Measurements from ENCODE around the gene PDIA6. TPM values are rescaled to one million over a fixed set of nuclear protein-coding genes. Genes with fewer than 3 reads are reported as not detected.

The PDIA6 gene
- total and polyA plus RNA-seq, 2 donors (not counting 1 experiment from before 2014, with no cell fraction given): 420 to 491 TPM

GRCh38 chr2:10742666-10743065 is 69.9 kb downstream of the PDIA6 start:
- Histone ChIP-seq H3K4me1 (ENCODE audit: control insufficient read depth, extremely low read depth, insufficient read depth, low read length) (no peaks in the 10 kb centered on the region), H3K79me2 (ENCODE audit: control insufficient read depth, insufficient read depth, low read length) (no peaks in the 10 kb centered on the region), H2AFZ (ENCODE audit: low read length) (no peak overlapping the region), H3K4me3 (replicated peaks in 1 of 4; ENCODE audit: control extremely low read depth in 1 of 4, insufficient read depth in 1 of 4, low read depth in 3 of 4, low read length in 4 of 4) (no peak overlapping the region), H4K20me1 (ENCODE audit: control insufficient read depth, extremely low read depth, insufficient read depth, low read length) (no peaks in the 10 kb centered on the region), H3K9me3 (ENCODE audit: control insufficient read depth, insufficient read depth, low read depth, low read length) (no peaks in the 10 kb centered on the region), H3K27me3 (ENCODE audit: control insufficient read depth, insufficient read depth, low read length) (no peaks in the 10 kb centered on the region), H3K4me2 (ENCODE audit: extremely low read depth, insufficient read depth, low read length) (no peak overlapping the region), H3K9ac (ENCODE audit: insufficient read depth, low read length) (no peak overlapping the region), H3K27ac (ENCODE audit: insufficient read depth, low read length) (no peak overlapping the region), H3K36me3 (ENCODE audit: control insufficient read depth, insufficient read depth, low read length) (no peaks in the 10 kb centered on the region)
- no peak for TF ChIP-seq EZH2 (IDR thresholded peaks at IDR 0.05; ENCODE audit: low read length, missing control alignments)
- no peak for TF ChIP-seq CTCF (conservative IDR thresholded peaks at IDR 0.05 in 1 of 2, IDR thresholded peaks at IDR 0.05 in 1 of 2; ENCODE audit: low read depth in 1 of 2, low read length in 2 of 2)
- no peak for DNase-seq (ENCODE audit: low read depth in 2 of 2)

- H3K9me3 ChIP-seq (ENCODE audit: control insufficient read depth, insufficient read depth, low read depth, low read length): no peaks in the 10 kb centered on the region
- no peak overlapping the region for H3K27ac ChIP-seq (ENCODE audit: insufficient read depth, low read length)
- H3K27me3 ChIP-seq (ENCODE audit: control insufficient read depth, insufficient read depth, low read length): no peaks in the 10 kb centered on the region
- H3K36me3 ChIP-seq (ENCODE audit: control insufficient read depth, insufficient read depth, low read length): no peaks in the 10 kb centered on the region
- H3K4me2 ChIP-seq (ENCODE audit: extremely low read depth, insufficient read depth, low read length): no peak overlapping the region
- H2AFZ ChIP-seq (ENCODE audit: low read length): no peak overlapping the region
- no peaks in the 10 kb centered on the region for H3K4me1 ChIP-seq (ENCODE audit: control insufficient read depth, extremely low read depth, insufficient read depth, low read length)
- no peak overlapping the region for H3K9ac ChIP-seq (ENCODE audit: insufficient read depth, low read length)
- no peaks in the 10 kb centered on the region for H3K79me2 ChIP-seq (ENCODE audit: control insufficient read depth, insufficient read depth, low read length)
- DNase-seq (ENCODE audit: low read depth in 2 of 2): no peak
- no peak for TF ChIP-seq EZH2 (IDR thresholded peaks at IDR 0.05; ENCODE audit: low read length, missing control alignments)
- no peak for TF ChIP-seq CTCF (conservative IDR thresholded peaks at IDR 0.05 in 1 of 2, IDR thresholded peaks at IDR 0.05 in 1 of 2; ENCODE audit: low read depth in 1 of 2, low read length in 2 of 2)
- H3K4me3 ChIP-seq (replicated peaks in 1 of 4; ENCODE audit: control extremely low read depth in 1 of 4, insufficient read depth in 1 of 4, low read depth in 3 of 4, low read length in 4 of 4): no peak overlapping the region
- no peaks in the 10 kb centered on the region for H4K20me1 ChIP-seq (ENCODE audit: control insufficient read depth, extremely low read depth, insufficient read depth, low read length)
Measured at GRCh38 chr2:10741139-10741538, 71.4 kb downstream of the PDIA6 start.

GRCh38 chr2:10740226-10740625 is 72.4 kb downstream of the PDIA6 start:
- Histone ChIP-seq H3K27ac (ENCODE audit: insufficient read depth, low read length) (no peak overlapping the region), H3K79me2 (ENCODE audit: control insufficient read depth, insufficient read depth, low read length) (no peaks in the 10 kb centered on the region), H3K4me2 (ENCODE audit: extremely low read depth, insufficient read depth, low read length) (no peak overlapping the region), H3K9me3 (ENCODE audit: control insufficient read depth, insufficient read depth, low read depth, low read length) (no peaks in the 10 kb centered on the region), H3K9ac (ENCODE audit: insufficient read depth, low read length) (no peak overlapping the region), H3K36me3 (ENCODE audit: control insufficient read depth, insufficient read depth, low read length) (no peaks in the 10 kb centered on the region), H2AFZ (ENCODE audit: low read length) (no peak overlapping the region), H3K4me3 (replicated peaks in 1 of 4; ENCODE audit: control extremely low read depth in 1 of 4, insufficient read depth in 1 of 4, low read depth in 3 of 4, low read length in 4 of 4) (no peak overlapping the region), H3K27me3 (ENCODE audit: control insufficient read depth, insufficient read depth, low read length) (no peaks in the 10 kb centered on the region), H4K20me1 (ENCODE audit: control insufficient read depth, extremely low read depth, insufficient read depth, low read length) (no peaks in the 10 kb centered on the region), H3K4me1 (ENCODE audit: control insufficient read depth, extremely low read depth, insufficient read depth, low read length) (no peaks in the 10 kb centered on the region)
- TF ChIP-seq CTCF (conservative IDR thresholded peaks at IDR 0.05 in 1 of 2, IDR thresholded peaks at IDR 0.05 in 1 of 2; ENCODE audit: low read depth in 1 of 2, low read length in 2 of 2): no peak
- no peak for TF ChIP-seq EZH2 (IDR thresholded peaks at IDR 0.05; ENCODE audit: low read length, missing control alignments)
- no peak for DNase-seq (ENCODE audit: low read depth in 2 of 2)

Data from fibroblast of lung (primary cell).